HG03565 (cell line): ENCODE results near the gene SAG.

Experiments
- ATAC-seq: cut with Tn5 transposase; IDR thresholded peaks from one replicate; pipeline ENCODE4 v1.9.1; 2021; ENCODE audit warnings: mild to moderate bottlenecking, moderate library complexity; ENCODE audit not compliant: unreplicated experiment

The SAG gene

GRCh38 chr2:233375490-233376314, 68.1 kb downstream of the SAG start:
- ATAC-seq: no peak

- ATAC-seq: no peak
Observed at GRCh38 chr2:233379034-233379433, 71.4 kb downstream of the SAG start.

- ATAC-seq: no peak
Observed at GRCh38 chr2:233379441-233379840, 71.8 kb downstream of the SAG start.

GRCh38 chr2:233380132-233380895, 72.7 kb downstream of the SAG start:
- no peak for ATAC-seq

- ATAC-seq: no peak
Observed at GRCh38 chr2:233380995-233381637, 73.5 kb downstream of the SAG start.

GRCh38 chr2:233381638-233381995, 74.0 kb downstream of the SAG start:
- no peak for ATAC-seq

- ATAC-seq: no peak
Observed at GRCh38 chr2:233384015-233384414, 76.4 kb downstream of the SAG start.

- ATAC-seq: peak; percentile 11
Observed at GRCh38 chr2:233384811-233385488, 77.3 kb downstream of the SAG start.

- peak; percentile 50 for ATAC-seq
Observed at GRCh38 chr2:233385489-233386044, 78.0 kb downstream of the SAG start.

GRCh38 chr2:233386382-233387041, 78.9 kb downstream of the SAG start:
- no peak for ATAC-seq

- no peak for ATAC-seq
Observed at GRCh38 chr2:233387225-233387624, 79.6 kb downstream of the SAG start.

GRCh38 chr2:233387667-233388528, 80.3 kb downstream of the SAG start:
- ATAC-seq: no peak

- no peak for ATAC-seq
Observed at GRCh38 chr2:233389601-233390125, 82.0 kb downstream of the SAG start.

GRCh38 chr2:233395687-233396086, 88.1 kb downstream of the SAG start:
- ATAC-seq: no peak
